ENCODE measurements around the gene STRN3. TPM values are rescaled to one million over a fixed set of nuclear protein-coding genes. Genes with fewer than 3 reads are reported as not detected.

The STRN3 gene
- total RNA-seq, 1 experiment from 2014 or later, result 52.1 TPM

- DNase-seq, result no peak
- H4K91ac ChIP-seq (ENCODE audit: insufficient read length, low read depth, low read length), result no peak overlapping the region
- no CpG with 5 or more reads among the region's 3 CpGs for WGBS (ENCODE audit: extremely low coverage, insufficient read length, low lambda C conversion rate)
- H2BK120ac ChIP-seq (ENCODE audit: low read depth, low read length, poor library complexity, severe bottlenecking), result no peak overlapping the region
- Mint-ChIP-seq H3K4me3 (no peak overlapping the region), H3K9me3 (no peaks in the 10 kb centered on the region), H3K36me3 (ENCODE audit: insufficient read depth in 1 of 3, low read depth in 3 of 3) (peaks cover 4 to 21% (median 15%) of the 10 kb centered on the region in 3 experiments; a peak in 5 of 7 replicates), H3K4me1 (peaks cover 6 to 13% of the 10 kb centered on the region in 2 experiments), H3K27ac (peak overlapping the region in 1 of 3 experiments; percentile 34; a peak in 1 of 7 replicates), H3K27me3 (ENCODE audit: low read depth) (no peaks in the 10 kb centered on the region)
- no peak overlapping the region for H3K23ac ChIP-seq (ENCODE audit: insufficient read length, low read depth, low read length)
- peaks cover 22% of the 10 kb centered on the region for H3K79me1 ChIP-seq (ENCODE audit: insufficient read depth, low read depth, low read length, poor library complexity, severe bottlenecking)
- H4K8ac ChIP-seq (replicated peaks; ENCODE audit: insufficient read length, low read depth, low read length), result no peak overlapping the region
- H2BK20ac ChIP-seq (ENCODE audit: low read depth, low read length, poor library complexity, severe bottlenecking), result no peak overlapping the region
- no peak overlapping the region for H3K18ac ChIP-seq (ENCODE audit: insufficient read length, low read depth, low read length)
- H3K4me2 ChIP-seq (ENCODE audit: insufficient read depth, insufficient read length, low read length), result no peak overlapping the region
- H3K27ac ChIP-seq (ENCODE audit: insufficient read length, low read depth, low read length), result no peak overlapping the region
- H3K14ac ChIP-seq (ENCODE audit: insufficient read depth, low read length), result no peak overlapping the region
- H2BK12ac ChIP-seq (ENCODE audit: insufficient read length, low read depth, low read length), result no peak overlapping the region
- TF ChIP-seq CTCF (conservative IDR thresholded peaks at IDR 0.05), result no peak
- H2BK5ac ChIP-seq (ENCODE audit: insufficient read length, low read length), result no peak overlapping the region
- no peaks in the 10 kb centered on the region for H3K4me1 ChIP-seq (ENCODE audit: insufficient read depth, low read length)
- no peak overlapping the region for H3K9ac ChIP-seq (ENCODE audit: extremely low read depth, insufficient read length, low read length)
- no peaks in the 10 kb centered on the region for H4K20me1 ChIP-seq (ENCODE audit: control insufficient read depth, insufficient read depth, insufficient read length)
- no peak overlapping the region for H2AFZ ChIP-seq (ENCODE audit: low read length)
- H4K5ac ChIP-seq (ENCODE audit: insufficient read length, low read depth, low read length), result no peak overlapping the region
- no peak overlapping the region for H3T11ph ChIP-seq (ENCODE audit: low read length)
- no peak overlapping the region for H3K56ac ChIP-seq (ENCODE audit: insufficient read length, low read depth, low read length)
- H3K23me2 ChIP-seq (ENCODE audit: insufficient read length, low read depth, low read length, poor library complexity, severe bottlenecking), result no peaks in the 10 kb centered on the region
- peaks cover 29% of the 10 kb centered on the region; the same call in 1 of the 2 replicates for H3K79me2 ChIP-seq (ENCODE audit: insufficient read depth, low read length)
- H3K27me3 ChIP-seq (ENCODE audit: insufficient read depth, low read length), result no peaks in the 10 kb centered on the region; the same call in 1 of the 2 replicates
- no peak overlapping the region for H2AK5ac ChIP-seq (ENCODE audit: insufficient read length, low read length)
- no peak overlapping the region for H2BK15ac ChIP-seq (ENCODE audit: low read depth, low read length)
- no peak overlapping the region for H3K4ac ChIP-seq (ENCODE audit: low read depth, low read length)
- H3K9me3 ChIP-seq (ENCODE audit: control insufficient read depth, low read depth, low read length), result no peaks in the 10 kb centered on the region
Observed at GRCh38 chr14:31010935-31011334, 15.2 kb downstream of the STRN3 start.

All from H9 (cell line).